HG02970 (cell line): Measurements from ENCODE around the gene ZNF473.
A peak's percentile ranks its signal among the peaks of the same experiment; 100 is the strongest.

Source experiments
- ATAC-seq: cut with Tn5 transposase; IDR thresholded peaks from one replicate; pipeline ENCODE4 v1.9.1; 2021; ENCODE audit warnings: mild to moderate bottlenecking, moderate library complexity, moderate number of reproducible peaks; ENCODE audit not compliant: unreplicated experiment, low FRiP score

Gene ZNF473

GRCh38 chr19:50025794-50026549 is at the start of gene ZNF473:
TSS of gene ZNF473 (plus strand) at chr19:50026005. CDS start at chr19:50031083, 5,078 bp downstream.
- peak; percentile 75 for ATAC-seq

DNA sequence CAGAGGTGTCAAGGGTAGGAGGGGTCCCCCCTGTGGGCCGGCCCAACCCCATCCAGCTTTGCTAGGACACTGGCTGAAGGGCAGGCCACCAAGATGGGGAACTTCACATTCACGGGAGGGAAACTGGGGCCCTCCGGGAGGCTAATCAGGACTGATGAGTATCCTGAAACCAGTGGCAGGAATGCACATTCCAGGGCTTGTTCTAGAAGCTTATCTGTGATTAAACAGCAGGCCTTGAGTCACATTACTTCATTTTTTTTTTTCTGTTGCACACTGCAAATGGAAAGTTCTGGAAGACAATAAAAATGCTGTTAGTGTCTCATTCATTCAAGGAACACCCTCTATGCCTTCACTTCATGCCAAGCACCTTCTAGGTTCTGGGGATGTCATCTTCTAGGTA is 49.3 kb upstream of the ZNF473 start:
- ATAC-seq, result no peak

DNA sequence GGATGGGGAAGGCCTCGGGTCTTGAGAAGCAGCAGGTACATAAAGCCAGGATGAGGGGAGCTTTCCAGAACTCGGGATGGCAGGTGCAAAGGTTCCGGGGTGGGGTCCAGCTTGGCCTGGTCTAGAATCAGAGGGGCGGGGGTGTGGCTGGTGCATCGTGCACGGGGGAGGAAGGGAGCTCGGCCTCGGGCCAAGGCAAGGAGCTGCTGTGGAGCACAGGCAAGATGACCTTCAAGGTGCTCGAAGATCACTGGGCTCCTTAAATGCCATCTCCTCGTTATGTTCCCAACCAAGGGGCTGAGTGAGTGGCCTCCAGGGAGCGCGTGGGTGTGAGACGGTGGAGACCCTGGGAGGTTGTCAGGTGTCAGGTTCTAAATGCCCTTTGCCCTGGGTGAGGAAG is 48.7 kb upstream of the ZNF473 start:
- no peak for ATAC-seq

DNA sequence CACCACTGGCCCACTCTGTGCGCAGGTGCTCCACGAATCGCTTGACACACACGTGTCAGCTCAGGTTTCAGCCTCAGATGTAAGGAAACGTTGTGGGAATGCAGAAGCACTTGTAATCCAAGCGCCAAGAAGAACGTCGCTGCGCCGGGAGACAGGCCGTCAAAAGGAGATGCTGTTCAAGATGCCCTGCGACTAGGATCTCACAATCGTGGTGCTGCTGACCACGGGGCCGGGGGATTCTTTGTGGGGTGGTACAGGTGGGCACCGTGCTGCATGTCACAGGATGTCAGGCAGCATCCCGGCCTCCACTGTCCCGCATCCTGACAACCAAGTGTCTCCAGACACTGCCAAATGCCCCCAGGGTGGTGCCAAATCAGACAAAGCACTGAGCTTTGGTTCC is 47.9 kb upstream of the ZNF473 start:
- ATAC-seq, result no peak

- ATAC-seq, result no peak
These were observed 47.5 kb upstream of the ZNF473 start for GRCh38 chr19:49978324-49978723.

DNA sequence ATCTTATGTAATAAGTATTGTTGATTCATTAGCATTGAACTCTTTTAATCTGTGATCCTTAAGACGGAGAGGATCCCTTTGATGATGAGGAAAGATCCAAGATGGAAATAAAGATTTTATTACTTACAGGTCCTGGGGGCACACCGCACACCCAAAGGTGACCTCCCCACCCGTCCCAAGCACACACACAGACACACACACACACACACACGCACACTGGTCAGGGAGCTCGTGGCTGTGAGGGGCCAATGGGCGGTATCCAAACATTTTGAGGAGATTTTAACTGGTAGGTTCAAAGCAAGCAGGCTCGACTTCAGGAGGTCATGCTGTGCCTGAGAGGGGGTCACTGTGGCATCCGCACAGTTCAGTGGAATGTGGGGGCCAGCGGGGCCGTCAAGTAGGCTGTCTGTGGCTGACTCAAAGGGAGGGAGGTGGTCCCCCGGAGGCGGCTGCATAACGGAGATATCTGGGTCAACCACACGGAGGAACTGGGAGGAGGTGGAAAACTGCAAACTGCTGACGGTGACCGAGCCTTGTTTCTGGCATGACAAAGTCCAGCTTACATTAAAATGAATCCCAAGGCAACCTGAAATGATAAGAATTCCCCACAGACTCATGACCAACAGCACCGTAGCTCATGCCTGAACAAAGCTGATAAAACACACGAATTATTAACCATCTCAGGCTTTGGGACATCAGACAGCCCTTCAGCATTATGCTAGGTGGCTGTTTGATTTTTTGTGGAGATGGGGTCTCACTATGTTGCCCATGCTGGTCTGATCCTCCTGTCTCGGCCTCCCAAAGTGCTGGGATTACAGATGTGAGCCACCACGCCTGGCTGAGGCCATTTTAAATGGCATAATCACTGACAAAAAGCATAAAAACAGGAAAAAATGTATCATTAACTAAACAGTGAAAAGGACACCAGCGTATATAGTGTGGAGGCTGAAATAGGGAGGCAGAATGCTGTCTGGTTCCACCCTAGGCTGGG is 43.9 kb upstream of the ZNF473 start:
- no peak for ATAC-seq

- ATAC-seq, result no peak
These were observed 42.1 kb upstream of the ZNF473 start for GRCh38 chr19:49983645-49984229.

DNA sequence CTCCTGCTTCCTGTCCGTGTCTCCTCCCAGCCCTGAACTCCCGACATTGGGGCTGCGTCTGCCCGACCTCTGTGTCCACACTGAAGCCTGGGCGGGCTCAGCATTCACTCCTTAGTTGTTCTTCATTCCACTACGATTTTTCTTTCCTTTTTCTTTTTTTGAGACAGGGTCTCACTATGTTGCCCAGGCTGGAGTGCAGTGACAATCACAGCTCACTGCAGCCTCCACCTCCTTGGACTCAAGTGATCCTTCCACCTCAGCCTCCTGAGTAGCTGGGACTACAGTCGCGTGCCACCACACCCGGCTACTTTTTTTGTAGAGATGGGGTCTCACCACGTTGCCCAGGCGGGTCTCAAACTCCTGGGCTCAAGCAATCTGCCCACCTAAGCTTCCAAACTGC is 41.3 kb upstream of the ZNF473 start:
- ATAC-seq, result no peak

GRCh38 chr19:49985871-49986270 is 39.9 kb upstream of the ZNF473 start:
- ATAC-seq, result no peak

GRCh38 chr19:49986354-49986753 is 39.5 kb upstream of the ZNF473 start:
- ATAC-seq, result no peak

DNA sequence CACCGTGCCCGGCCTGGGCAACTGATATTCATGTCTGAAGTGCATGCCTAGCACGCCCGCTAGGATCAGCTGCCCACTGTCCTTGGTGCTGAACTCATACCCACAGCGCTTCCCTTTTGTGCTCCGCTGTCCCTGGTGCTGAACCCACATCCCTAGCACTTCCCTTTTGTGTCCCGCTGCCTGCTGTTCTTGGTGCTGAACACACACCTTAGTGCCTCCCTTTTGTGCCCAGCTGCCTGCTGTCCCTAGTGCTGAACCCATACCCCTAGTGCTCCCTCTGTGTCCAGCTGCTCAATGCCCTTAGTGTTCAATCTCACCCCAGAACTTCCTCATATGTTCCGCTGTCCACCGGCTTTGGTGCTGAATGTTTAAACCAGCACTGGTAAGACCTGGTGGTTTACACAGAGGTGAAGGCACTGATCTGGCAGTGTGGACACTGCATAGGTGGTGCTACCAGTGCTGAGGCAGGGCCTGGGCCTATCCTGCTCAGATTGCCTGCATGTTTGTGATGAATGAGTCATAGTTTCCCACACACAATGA is 38.6 kb upstream of the ZNF473 start:
- ATAC-seq, result no peak

GRCh38 chr19:49988007-49988406 is 37.8 kb upstream of the ZNF473 start:
- no peak for ATAC-seq

DNA sequence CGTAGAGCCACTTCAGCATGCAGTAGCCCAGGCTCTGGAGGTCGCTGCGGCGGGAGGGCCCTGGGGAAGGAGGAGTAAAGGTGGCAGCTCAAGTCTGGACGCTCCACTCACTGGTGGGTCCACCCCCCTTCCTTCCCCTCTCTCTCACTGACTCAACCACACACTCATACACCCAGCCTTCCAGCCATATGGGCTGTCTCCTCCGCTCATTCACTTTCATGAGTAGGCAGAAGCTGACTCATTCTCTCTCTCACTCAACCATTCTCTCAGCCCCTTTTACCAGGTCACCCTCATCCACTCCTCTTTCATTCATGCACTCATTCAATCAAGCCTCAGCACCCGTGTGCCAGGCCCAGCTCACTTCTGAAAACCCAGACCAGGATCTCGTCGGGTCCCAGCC is 37.4 kb upstream of the ZNF473 start:
- no peak for ATAC-seq

GRCh38 chr19:49997709-49998108 is 28.1 kb upstream of the ZNF473 start:
- no peak for ATAC-seq

- ATAC-seq, result no peak
These were observed 26.3 kb upstream of the ZNF473 start for GRCh38 chr19:49999371-50000010.

- no peak for ATAC-seq
These were observed 25.6 kb upstream of the ZNF473 start for GRCh38 chr19:50000038-50000840.

DNA sequence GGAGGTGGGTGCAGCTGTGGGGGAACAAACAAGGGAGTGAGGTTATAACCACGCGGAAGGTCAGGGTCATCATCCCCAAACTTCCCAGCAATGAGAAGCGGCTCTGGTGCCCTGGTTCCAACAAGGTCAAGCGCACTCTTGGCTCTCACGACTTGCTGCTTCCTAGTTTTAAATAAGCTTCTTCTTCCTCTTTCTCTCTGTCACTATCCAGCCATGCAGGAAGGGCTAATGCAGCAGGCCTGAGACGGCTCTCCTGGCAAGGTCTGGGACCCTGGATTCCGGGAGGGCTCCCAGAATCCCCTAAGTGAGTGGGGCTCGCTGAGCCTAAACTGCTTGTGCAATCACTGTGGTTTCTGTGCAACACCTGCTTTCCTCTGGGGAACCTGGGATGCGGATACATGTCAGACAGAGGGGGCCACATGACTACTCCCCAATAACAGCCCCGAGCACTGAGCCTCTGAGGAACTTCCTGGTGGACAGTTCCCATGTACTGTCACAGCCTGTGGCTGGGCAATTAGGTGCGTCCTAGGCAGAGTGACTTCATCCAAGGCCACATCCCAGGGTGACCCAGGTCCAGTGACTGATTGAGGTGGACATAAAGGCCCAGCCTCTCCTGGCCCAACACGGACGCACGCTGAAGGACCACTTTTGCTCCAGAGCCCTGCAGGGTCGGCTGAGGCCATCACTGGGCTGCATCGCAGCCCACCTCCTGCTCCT is 24.8 kb upstream of the ZNF473 start:
- no peak for ATAC-seq

DNA sequence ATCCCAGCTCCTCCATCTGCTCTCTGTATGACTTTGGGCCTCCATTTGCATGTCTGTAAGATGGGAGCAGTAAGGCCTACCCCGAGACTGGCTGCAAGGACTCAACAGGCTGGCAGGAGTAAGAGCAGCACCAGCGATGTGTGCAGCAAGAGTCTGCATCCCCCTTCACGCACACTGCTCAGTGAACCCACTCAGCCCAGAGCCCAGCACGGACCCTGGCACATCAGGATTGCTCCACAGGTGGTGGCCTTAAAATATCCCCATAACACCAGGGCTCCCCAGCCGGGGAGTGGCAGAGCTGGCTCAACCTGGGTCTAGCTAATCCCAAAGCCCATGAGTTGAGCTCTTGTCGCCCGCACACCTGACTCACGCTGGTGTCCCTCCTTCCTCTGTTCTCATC is 24.0 kb upstream of the ZNF473 start:
- ATAC-seq, result no peak

DNA sequence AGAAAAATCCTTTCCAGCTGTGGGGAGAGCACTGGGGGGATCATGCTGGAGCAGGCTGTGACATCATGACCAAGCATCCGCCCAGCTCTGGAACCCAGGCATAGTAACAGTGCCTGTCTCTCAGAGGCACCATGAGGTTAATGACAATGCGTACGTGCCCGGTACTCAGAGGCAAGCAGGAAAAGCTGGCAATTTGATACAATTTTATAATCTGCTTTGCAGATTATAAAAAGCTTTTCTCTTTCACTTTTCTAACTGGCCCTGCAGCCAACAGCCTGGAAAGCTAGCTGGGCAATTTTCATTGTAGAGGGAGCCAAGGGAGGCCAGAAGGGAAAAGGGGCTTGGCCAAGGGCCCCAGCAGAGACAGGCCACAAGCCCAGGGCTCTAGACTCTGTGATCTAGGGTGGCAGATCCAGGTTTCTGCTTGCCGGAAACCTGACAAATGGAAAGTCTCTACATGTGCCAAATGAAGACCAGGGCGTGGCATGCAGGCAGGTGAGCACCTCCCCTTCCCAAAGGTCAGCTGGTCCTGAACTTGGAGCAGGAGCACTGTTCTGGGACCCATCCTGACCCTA is 23.3 kb upstream of the ZNF473 start:
- no peak for ATAC-seq
